Esophagus squamous epithelium (tissue), 5 donors: ENCODE data around the gene PKDCC. TPM values are rescaled to one million over a fixed set of nuclear protein-coding genes. Genes with fewer than 3 reads are reported as not detected.

ENCODE experiments used
- DNase-seq: peaks from one replicate; lab custom pipeline; 2025; lab: John Stamatoyannopoulos, UW
- H3K27ac ChIP-seq, 4 donors: fragments of 200-600 bp; sonication (generic); one replicate each; pipeline ENCODE4 v1.5.1; 2016 to 2019; ENCODE audit warnings: mild to moderate bottlenecking in 1 of 4
- H3K27me3 ChIP-seq, 4 donors: fragments of 200-600 bp; sonication (generic); 1 replicate in 3 of 4; 2 replicates in 1 of 4; pipeline versions ENCODE4 v1.5.1 to v1.6.0; 2017 to 2021; ENCODE audit warnings: antibody characterized with exemption in 1 of 4
- H3K36me3 ChIP-seq, 3 donors: fragments of 200-600 bp; sonication (generic); one replicate each; pipeline ENCODE4 v1.5.1; 2016 to 2019
- H3K4me1 ChIP-seq, 3 donors: fragments of 200-600 bp; sonication (generic); one replicate each; pipeline ENCODE4 v1.5.1; 2017 to 2019
- H3K4me3 ChIP-seq, 4 donors: fragments of 200-600 bp; sonication (generic); 1 replicate in 3 of 4; 2 replicates in 1 of 4; pipeline ENCODE4 v1.5.1; 2016 to 2019; ENCODE audit warnings: mild to moderate bottlenecking in 2 of 4, moderate library complexity in 1 of 4
- H3K9me3 ChIP-seq, 3 donors: fragments of 200-600 bp; sonication (generic); one replicate each; pipeline ENCODE4 v1.5.1; 2016 to 2019
- CTCF ChIP-seq, 6 experiments: fragments of 450-650 bp in 4 of 6; fragments of 200-600 bp in 2 of 6; sonication (generic) in 2 of 6; IDR thresholded peaks; one replicate each; pipeline ENCODE4 v1.5.1; 2016 to 2019; ENCODE audit warnings: antibody characterized with exemption in 6 of 6, mild to moderate bottlenecking in 4 of 6, moderate library complexity in 4 of 6
- POLR2A ChIP-seq, 4 donors: fragments of 450-650 bp; IDR thresholded peaks; one replicate each; pipeline ENCODE4 v1.6.1; 2017; ENCODE audit warnings: antibody characterized with exemption in 4 of 4, mild to moderate bottlenecking in 4 of 4, moderate library complexity in 3 of 4
- WGBS, 2 donors: methylation state at CpG; one replicate each; pipeline ENCODE4 v1.1.5; 2018; 5-methylcytosine and 5-hydroxymethylcytosine counted together
- intact Hi-C: fragments of 100-400 bp; cut with DNase I; formaldehyde crosslinking; loops from one replicate; pipeline ENCODE4 v1.15.0; 2022
- total RNA-seq, 4 donors: library from RNA; depleted of rRNA; stranded (reverse); fragments of >200 nt; gene quantifications; one replicate each; pipeline ENCODE4 v1.1.0, GENCODE V29; 2016
- donor health status: DM: yes; HTN: yes; CAD: no.

The PKDCC gene
- total RNA-seq, 4 donors from 2014 or later, result 0.53 to 16.8 (median 6.4) TPM

DNA sequence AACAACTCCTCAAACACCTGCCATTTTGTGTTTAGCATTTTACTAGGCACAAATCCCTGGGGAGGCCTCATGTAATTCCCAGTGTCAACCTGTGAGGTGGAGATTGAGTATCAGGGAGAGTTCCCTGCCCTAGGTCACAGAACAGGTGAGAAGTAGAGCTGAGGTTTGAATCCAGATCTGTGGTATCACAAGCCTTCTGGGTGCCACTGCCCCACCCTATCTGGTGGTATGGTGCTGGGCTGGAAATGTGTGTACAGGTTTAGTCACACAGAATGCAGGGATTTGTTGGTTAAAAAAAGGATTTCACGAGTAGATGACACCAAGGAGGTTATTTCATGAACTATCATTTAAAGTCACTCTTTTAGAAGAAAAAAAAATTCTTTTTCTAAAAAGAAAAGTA, 35.7 kb upstream of the PKDCC start:
- Histone ChIP-seq H3K27ac (no peak overlapping the region), H3K4me3 (no peak overlapping the region), H3K36me3 (no peaks in the 10 kb centered on the region), H3K9me3 (no peaks in the 10 kb centered on the region), H3K4me1 (peaks cover 0 to 10% (median 0%) of the 10 kb centered on the region in 3 donors), H3K27me3 (no peaks in the 10 kb centered on the region)
- TF ChIP-seq CTCF (IDR thresholded peaks at IDR 0.05) (no peak), POLR2A (IDR thresholded peaks at IDR 0.05) (no peak)
- no peak for DNase-seq
- intact Hi-C loops, result no loop called here
- WGBS, 2 donors, result 27 to 75% methylated on average over 1 of the region's 1 CpG

DNA sequence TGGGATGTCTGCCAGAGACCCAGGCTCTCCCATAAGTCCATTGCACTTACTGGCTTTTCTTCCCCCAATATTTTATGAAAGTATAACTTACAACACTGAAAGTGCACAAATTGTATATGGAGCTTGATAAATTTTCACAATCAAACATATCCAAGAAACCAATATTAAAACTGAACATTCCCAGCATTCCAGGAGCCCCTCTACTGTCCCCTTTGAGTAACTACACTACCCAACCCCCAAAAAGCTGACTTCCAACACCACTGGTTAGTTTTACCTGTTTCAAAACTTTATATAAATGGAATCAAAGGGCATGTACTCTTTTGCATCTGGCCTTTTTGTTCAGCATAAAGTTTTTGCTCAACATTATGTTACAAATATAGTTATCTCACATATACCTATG, 35.2 kb upstream of the PKDCC start:
- peaks cover 0 to 10% (median 0%) of the 10 kb centered on the region in 3 donors for H3K4me1 ChIP-seq
- H3K27me3 ChIP-seq, result no peaks in the 10 kb centered on the region
- DNase-seq, result no peak
- H3K9me3 ChIP-seq, result no peaks in the 10 kb centered on the region
- TF ChIP-seq POLR2A (IDR thresholded peaks at IDR 0.05), result no peak
- H3K27ac ChIP-seq, result no peak overlapping the region
- H3K36me3 ChIP-seq, result no peaks in the 10 kb centered on the region
- no peak overlapping the region for H3K4me3 ChIP-seq
- intact Hi-C loops, result no loop called here

DNA sequence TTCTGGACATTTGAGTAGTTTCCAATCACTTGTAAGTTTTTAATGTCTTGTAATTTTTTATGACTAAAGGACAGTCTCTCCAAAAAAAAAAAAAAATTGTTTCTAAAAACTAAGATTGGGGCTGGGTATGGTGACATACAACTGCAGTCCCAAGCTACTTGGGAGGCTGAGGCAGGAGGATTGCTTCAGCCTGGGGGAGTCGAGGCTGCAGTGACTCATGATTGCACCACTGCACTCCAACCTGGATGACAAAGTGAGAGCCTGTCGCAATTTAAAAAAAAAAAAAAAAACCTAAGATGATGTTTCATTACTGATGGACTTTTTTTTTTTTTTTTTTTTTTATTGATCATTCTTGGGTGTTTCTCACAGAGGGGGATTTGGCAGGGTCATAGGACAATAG, 34.4 kb upstream of the PKDCC start:
- no peak overlapping the region for H3K27ac ChIP-seq
- no peak for TF ChIP-seq CTCF (IDR thresholded peaks at IDR 0.05)
- no peak for TF ChIP-seq POLR2A (IDR thresholded peaks at IDR 0.05)
- H3K4me3 ChIP-seq, result no peak overlapping the region
- no peaks in the 10 kb centered on the region for H3K27me3 ChIP-seq
- no peak for DNase-seq
- no peaks in the 10 kb centered on the region for H3K36me3 ChIP-seq
- peaks cover 0 to 10% (median 0%) of the 10 kb centered on the region in 3 donors for H3K4me1 ChIP-seq
- WGBS, 2 donors, result 64 to 66% methylated on average over 2 of the region's 2 CpGs
- intact Hi-C loops, result no loop called here
- H3K9me3 ChIP-seq, result no peaks in the 10 kb centered on the region

DNA sequence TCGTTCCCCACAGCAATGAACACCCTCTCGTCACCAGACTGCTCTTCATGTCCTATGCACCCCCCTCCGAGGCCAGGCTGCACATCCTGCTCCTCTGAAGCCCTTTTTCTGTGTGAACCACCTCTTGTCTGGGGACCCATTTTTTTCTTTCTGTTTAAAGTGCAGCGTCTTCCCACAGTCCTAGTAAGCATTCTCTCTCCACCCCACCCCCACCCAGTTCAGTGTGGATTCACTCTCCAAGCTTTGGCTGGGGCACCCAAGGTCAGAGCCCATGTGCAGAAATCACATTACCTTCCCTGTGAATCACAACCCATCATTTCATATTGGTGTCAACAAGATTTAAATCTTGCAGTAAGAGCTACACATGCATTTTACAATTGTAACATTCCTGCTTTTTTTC, 26.4 kb upstream of the PKDCC start:
- no peaks in the 10 kb centered on the region for H3K27me3 ChIP-seq
- WGBS, 2 donors, result 34 to 50% methylated on average over 4 of the region's 4 CpGs
- no peak for DNase-seq
- H3K36me3 ChIP-seq, result no peaks in the 10 kb centered on the region
- no peak for TF ChIP-seq CTCF (IDR thresholded peaks at IDR 0.05)
- no peak for TF ChIP-seq POLR2A (IDR thresholded peaks at IDR 0.05)
- intact Hi-C loops, result no loop called here
- no peaks in the 10 kb centered on the region for H3K9me3 ChIP-seq
- H3K27ac ChIP-seq, result no peak overlapping the region
- H3K4me3 ChIP-seq, result no peak overlapping the region
- no peaks in the 10 kb centered on the region for H3K4me1 ChIP-seq

GRCh38 chr2:42025151-42025582, 22.7 kb upstream of the PKDCC start:
- peaks cover 0 to 3% (median 0%) of the 10 kb centered on the region in 4 donors for H3K27me3 ChIP-seq
- H3K27ac ChIP-seq, result no peak overlapping the region
- TF ChIP-seq CTCF (IDR thresholded peaks at IDR 0.05) (no peak), POLR2A (IDR thresholded peaks at IDR 0.05) (no peak)
- H3K4me1 ChIP-seq, result no peaks in the 10 kb centered on the region
- DNase-seq, result no peak
- intact Hi-C loops, result no loop called here
- WGBS, 2 donors, result 75 to 88% methylated on average over 1 to 3 of the region's 3 CpGs
- H3K36me3 ChIP-seq, result no peaks in the 10 kb centered on the region
- H3K9me3 ChIP-seq, result no peaks in the 10 kb centered on the region
- H3K4me3 ChIP-seq, result no peak overlapping the region

- no peak overlapping the region for H3K4me3 ChIP-seq
- peaks cover 0 to 14% (median 0%) of the 10 kb centered on the region in 4 donors for H3K27me3 ChIP-seq
- no peaks in the 10 kb centered on the region for H3K9me3 ChIP-seq
- WGBS, 2 donors, result 87 to 95% methylated on average over 5 of the region's 5 CpGs
- no peak for TF ChIP-seq CTCF (IDR thresholded peaks at IDR 0.05)
- TF ChIP-seq POLR2A (IDR thresholded peaks at IDR 0.05), result no peak
- no peak for DNase-seq
- intact Hi-C loops, result no loop called here
- no peaks in the 10 kb centered on the region for H3K4me1 ChIP-seq
- H3K36me3 ChIP-seq, result no peaks in the 10 kb centered on the region
- no peak overlapping the region for H3K27ac ChIP-seq
These were observed 21.5 kb upstream of the PKDCC start for GRCh38 chr2:42026272-42026671.
